Psoas muscle (tissue), 8 donors: Measurements from ENCODE around the gene IP6K1. TPM values are rescaled to one million over a fixed set of nuclear protein-coding genes. Genes with fewer than 3 reads are reported as not detected.
A peak's percentile ranks its signal among the peaks of the same experiment; 100 is the strongest.

Experiments
- ATAC-seq, 4 donors: fragments of 200-7000 bp; cut with Tn5 transposase; one replicate each; pipeline ENCODE4 v1.9.1; 2020; ENCODE audit warnings: moderate library complexity in 3 of 4, mild to moderate bottlenecking in 2 of 4
- DNase-seq, 2 donors: peaks; one replicate each; pipeline ENCODE4 v3.0.0-alpha.2; 2020
- H3K27ac ChIP-seq: fragments of 200-600 bp; one replicate; pipeline ENCODE4 v1.8.0; 2022
- H3K27me3 ChIP-seq, 3 donors: fragments of 200-600 bp in 1 of 3; one replicate each; pipeline versions ENCODE4 v1.6.1 to v1.8.0; 2013 to 2022; ENCODE audit warnings: low read length in 2 of 3, mild to moderate bottlenecking in 2 of 3, moderate library complexity in 1 of 3; ENCODE audit not compliant: insufficient read depth in 3 of 3
- H3K36me3 ChIP-seq, 2 donors: fragments of 200-600 bp in 1 of 2; one replicate each; pipeline versions ENCODE4 v1.6.1 to v1.8.0; 2013 to 2022; ENCODE audit warnings: low read depth in 1 of 2, mild to moderate bottlenecking in 1 of 2, moderate library complexity in 1 of 2; ENCODE audit not compliant: insufficient read depth in 1 of 2
- H3K4me1 ChIP-seq: fragments of 200-600 bp; one replicate; pipeline ENCODE4 v1.8.0; 2022
- H3K4me3 ChIP-seq: fragments of 200-600 bp; one replicate; pipeline ENCODE4 v1.8.0; 2022; ENCODE audit warnings: mild to moderate bottlenecking
- H3K9me3 ChIP-seq: fragments of 200-600 bp; one replicate; pipeline ENCODE4 v1.8.0; 2022
- CTCF ChIP-seq: fragments of 200-600 bp; IDR thresholded peaks from one replicate; pipeline ENCODE4 v1.8.0; 2022; ENCODE audit warnings: antibody characterized with exemption
- WGBS, 3 donors: extraction: QIAGEN DNeasy Blood & Tissue Kit; methylation state at CpG; one replicate each; pipeline versions ENCODE4 v1.1.6 to v1.1.7; 2013; 5-methylcytosine and 5-hydroxymethylcytosine counted together
- intact Hi-C, 2 donors: fragments of 100-400 bp; cut with DNase I; formaldehyde crosslinking; loops; one replicate each; pipeline versions ENCODE4 v1.11.0 to v1.14.2; 2022
- polyA plus RNA-seq, 3 donors: library from polyadenylated mRNA; stranded (reverse); fragments of 200-250 nt; gene quantifications; one replicate each; pipeline ENCODE4 v1.2.3, GENCODE V29; 2013
- total RNA-seq, 4 donors: library from RNA; stranded (reverse); fragmentation: NEBNext Ultra II Directional in 2 of 4; extraction: Animal tissue kit (Norgen Biotek cat#: 25700) in 2 of 4; gene quantifications; one replicate each; pipeline versions ENCODE4 v1.2.1 to v1.2.4, GENCODE V29; 2021 to 2023
- donor health status: healthy with polysubstance abuse.
- donor health status: DM: no; HTN: no; CAD: no; lungs with moderate emphysema.
- donor health status: Bipolar disorder and iron deficiency.
- donor health status: healthy.
- donor health status: DM: yes; HTN: yes; CAD: no.
- donor health status: DM: no; HTN: no; CAD: no.
- donor health status: DM: no; HTN: no; CAD: no.
- donor health status: DM: yes; HTN: yes; CAD: no.

Gene IP6K1
- total and polyA plus RNA-seq, 7 donors, result 9.1 to 16.1 (median 12.3) TPM

- intact Hi-C loops, result no loop called here
- DNase-seq (no peak), ATAC-seq (no peak)
- H3K36me3 ChIP-seq, result peaks cover 0 to 59% of the 10 kb centered on the region in 2 donors
- no peak for TF ChIP-seq CTCF
- H3K4me1 ChIP-seq, result peaks cover 42% of the 10 kb centered on the region
- no peaks in the 10 kb centered on the region for H3K27me3 ChIP-seq
- 33 to 56% (median 40%) methylated on average over 4 of the region's 4 CpGs for WGBS, 3 donors
- H3K27ac ChIP-seq, result no peak overlapping the region
- H3K9me3 ChIP-seq, result no peaks in the 10 kb centered on the region
- no peak overlapping the region for H3K4me3 ChIP-seq
These were observed 65.3 kb downstream of the IP6K1 start for GRCh38 chr3:49720855-49721595.

GRCh38 chr3:49719214-49719884, 67.0 kb downstream of the IP6K1 start, which contains the start of gene AMIGO3:
AMIGO3 (minus strand) TSS chr3:49719684; CDS start chr3:49719465, 219 bp downstream.
- Histone ChIP-seq H3K4me3 (peak within 1 kb of the TSS; percentile 63), H3K36me3 (peaks cover 0 to 53% of the 10 kb centered on the region in 2 donors), H3K27ac (peak within 1 kb of the TSS; percentile 26), H3K27me3 (no peaks in the 10 kb centered on the region), H3K4me1 (peaks cover 40% of the 10 kb centered on the region), H3K9me3 (no peaks in the 10 kb centered on the region)
- intact Hi-C loops, result loop anchor here in 1 of 2 donors (5.0 kb wide), 1 partner anchor 123 kb away; no protein-coding TSS in a partner anchor
- WGBS, 3 donors, result 1 to 2% (median 1%) methylated on average over 46 to 50 of the region's 50 CpGs
- peak; percentile 61 to 75 (median 66) for ATAC-seq
- DNase-seq, result peak; percentile 97
- TF ChIP-seq CTCF, result peak; percentile 56

GRCh38 chr3:49718858-49719213, 67.5 kb downstream of the IP6K1 start:
- no peak for ATAC-seq
- Histone ChIP-seq H3K27ac (no peak overlapping the region), H3K9me3 (no peaks in the 10 kb centered on the region), H3K4me1 (peaks cover 43% of the 10 kb centered on the region), H3K36me3 (peaks cover 0 to 55% of the 10 kb centered on the region in 2 donors), H3K27me3 (no peaks in the 10 kb centered on the region), H3K4me3 (peak overlapping the region; percentile 63)
- no peak for TF ChIP-seq CTCF
- no peak for DNase-seq
- intact Hi-C loops, result loop anchor here in 1 of 2 donors (5.0 kb wide), 1 partner anchor 123 kb away; no protein-coding TSS in a partner anchor
- 16 to 17% (median 17%) methylated on average over 33 of the region's 33 CpGs for WGBS, 3 donors

- no peaks in the 10 kb centered on the region for H3K9me3 ChIP-seq
- H3K27me3 ChIP-seq, result no peaks in the 10 kb centered on the region
- 58 to 63% (median 59%) methylated on average over 70 to 75 of the region's 75 CpGs for WGBS, 3 donors
- H3K27ac ChIP-seq, result no peak overlapping the region
- H3K4me1 ChIP-seq, result peaks cover 44% of the 10 kb centered on the region
- DNase-seq (peak in 1 of 2 donors; percentile 62), ATAC-seq (peak in 1 of 4 donors; percentile 14)
- H3K4me3 ChIP-seq, result peak overlapping the region; percentile 63
- peaks cover 0 to 61% of the 10 kb centered on the region in 2 donors for H3K36me3 ChIP-seq
- TF ChIP-seq CTCF, result no peak
- intact Hi-C loops, result loop anchor here in 1 of 2 donors (5.0 kb wide), 1 partner anchor 124 kb away; no protein-coding TSS in a partner anchor
These were observed 68.1 kb downstream of the IP6K1 start for GRCh38 chr3:49717959-49718857.
